ENCODE data around the gene CIBAR2.

CIBAR2 gene

DNA sequence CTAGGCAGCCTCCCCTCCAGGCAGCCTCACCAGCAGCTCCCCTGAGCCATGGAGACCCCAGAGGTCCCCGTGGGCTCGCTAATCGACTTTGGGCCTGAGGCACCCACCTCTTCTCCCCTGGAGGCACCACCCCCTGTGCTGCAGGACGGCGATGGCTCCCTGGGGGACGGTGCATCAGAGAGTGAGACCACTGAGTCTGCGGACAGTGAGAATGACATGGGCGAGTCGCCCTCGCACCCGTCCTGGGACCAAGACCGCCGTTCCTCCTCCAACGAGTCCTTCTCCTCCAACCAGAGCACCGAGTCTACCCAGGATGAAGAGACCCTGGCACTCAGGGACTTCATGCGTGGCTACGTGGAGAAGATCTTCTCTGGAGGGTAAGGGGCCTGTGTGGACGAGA is 45.2 kb downstream of the CIBAR2 start:
- H3K4me3 ChIP-seq (ENCODE audit: control insufficient read depth, low read depth, low read length) = no peak overlapping the region
- TF ChIP-seq, protein P1, sequence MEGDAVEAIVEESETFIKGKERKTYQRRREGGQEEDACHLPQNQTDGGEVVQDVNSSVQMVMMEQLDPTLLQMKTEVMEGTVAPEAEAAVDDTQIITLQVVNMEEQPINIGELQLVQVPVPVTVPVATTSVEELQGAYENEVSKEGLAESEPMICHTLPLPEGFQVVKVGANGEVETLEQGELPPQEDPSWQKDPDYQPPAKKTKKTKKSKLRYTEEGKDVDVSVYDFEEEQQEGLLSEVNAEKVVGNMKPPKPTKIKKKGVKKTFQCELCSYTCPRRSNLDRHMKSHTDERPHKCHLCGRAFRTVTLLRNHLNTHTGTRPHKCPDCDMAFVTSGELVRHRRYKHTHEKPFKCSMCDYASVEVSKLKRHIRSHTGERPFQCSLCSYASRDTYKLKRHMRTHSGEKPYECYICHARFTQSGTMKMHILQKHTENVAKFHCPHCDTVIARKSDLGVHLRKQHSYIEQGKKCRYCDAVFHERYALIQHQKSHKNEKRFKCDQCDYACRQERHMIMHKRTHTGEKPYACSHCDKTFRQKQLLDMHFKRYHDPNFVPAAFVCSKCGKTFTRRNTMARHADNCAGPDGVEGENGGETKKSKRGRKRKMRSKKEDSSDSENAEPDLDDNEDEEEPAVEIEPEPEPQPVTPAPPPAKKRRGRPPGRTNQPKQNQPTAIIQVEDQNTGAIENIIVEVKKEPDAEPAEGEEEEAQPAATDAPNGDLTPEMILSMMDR (IDR thresholded peaks at IDR 0.05; ENCODE audit: control insufficient read depth, insufficient read depth, low read depth, low read length, missing control alignments) = no peak
- DNase-seq (ENCODE audit: low read depth) = no peak

- DNase-seq (ENCODE audit: low read depth) = no peak
- no peak overlapping the region for H3K4me3 ChIP-seq (ENCODE audit: control insufficient read depth, low read depth, low read length)
- TF ChIP-seq, protein P1 (IDR thresholded peaks at IDR 0.05; ENCODE audit: control insufficient read depth, insufficient read depth, low read depth, low read length, missing control alignments) = no peak
Measured at GRCh38 chr16:85066346-85066885, 45.9 kb downstream of the CIBAR2 start.

DNA sequence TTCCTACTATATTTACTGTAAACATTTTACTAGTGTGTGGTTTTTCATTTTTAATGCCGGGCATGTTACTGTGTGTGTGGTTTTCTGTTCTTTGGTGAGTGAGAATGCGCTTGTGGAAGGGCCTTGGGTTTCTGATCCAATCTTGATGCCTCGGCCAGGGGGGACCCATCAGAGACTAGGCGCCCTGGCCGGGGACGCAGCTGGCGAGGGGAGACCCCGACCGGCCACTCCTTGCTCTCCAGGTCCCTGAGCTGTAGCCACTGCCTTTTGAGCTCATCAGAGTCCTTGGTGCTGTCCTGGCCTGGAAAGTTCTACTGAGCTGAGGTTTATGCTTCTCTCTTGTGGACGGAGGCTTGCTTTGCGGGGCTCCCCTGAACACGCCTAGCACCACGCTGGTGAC is 47.2 kb downstream of the CIBAR2 start:
- DNase-seq (ENCODE audit: low read depth) = no peak
- TF ChIP-seq, protein P1 (IDR thresholded peaks at IDR 0.05; ENCODE audit: control insufficient read depth, insufficient read depth, low read depth, low read length, missing control alignments) = no peak
- no peak overlapping the region for H3K4me3 ChIP-seq (ENCODE audit: control insufficient read depth, low read depth, low read length)

- H3K4me3 ChIP-seq (ENCODE audit: control insufficient read depth, low read depth, low read length) = no peak overlapping the region
- TF ChIP-seq, protein P1 (IDR thresholded peaks at IDR 0.05; ENCODE audit: control insufficient read depth, insufficient read depth, low read depth, low read length, missing control alignments) = no peak
- DNase-seq (ENCODE audit: low read depth) = no peak
Measured at GRCh38 chr16:85064186-85064585, 48.1 kb downstream of the CIBAR2 start.

GRCh38 chr16:85062845-85063244 is 49.4 kb downstream of the CIBAR2 start:
- no peak overlapping the region for H3K4me3 ChIP-seq (ENCODE audit: control insufficient read depth, low read depth, low read length)
- no peak for DNase-seq (ENCODE audit: low read depth)
- TF ChIP-seq, protein P1 (IDR thresholded peaks at IDR 0.05; ENCODE audit: control insufficient read depth, insufficient read depth, low read depth, low read length, missing control alignments) = no peak

DNA sequence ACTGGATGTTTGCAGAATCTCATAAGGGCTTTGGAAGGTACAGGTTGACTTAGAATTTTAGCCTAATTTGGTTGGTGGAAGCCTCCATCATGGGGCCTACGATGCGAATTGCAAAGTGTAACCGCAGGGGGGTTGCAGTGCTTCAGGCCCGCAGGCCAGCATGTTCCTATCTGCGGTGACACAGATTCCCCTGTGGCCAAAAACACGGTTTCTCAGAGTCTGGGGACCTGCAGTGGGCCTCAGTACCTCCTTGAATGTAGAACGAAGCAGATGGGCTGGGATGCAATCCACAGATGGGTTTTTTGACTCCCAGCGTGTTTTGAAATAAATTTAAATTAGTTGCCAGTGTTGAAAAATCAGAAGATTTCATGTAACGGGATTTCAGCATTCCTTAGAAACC is 49.9 kb downstream of the CIBAR2 start:
- H3K4me3 ChIP-seq (ENCODE audit: control insufficient read depth, low read depth, low read length) = no peak overlapping the region
- TF ChIP-seq, protein P1 (IDR thresholded peaks at IDR 0.05; ENCODE audit: control insufficient read depth, insufficient read depth, low read depth, low read length, missing control alignments) = no peak
- no peak for DNase-seq (ENCODE audit: low read depth)

DNA sequence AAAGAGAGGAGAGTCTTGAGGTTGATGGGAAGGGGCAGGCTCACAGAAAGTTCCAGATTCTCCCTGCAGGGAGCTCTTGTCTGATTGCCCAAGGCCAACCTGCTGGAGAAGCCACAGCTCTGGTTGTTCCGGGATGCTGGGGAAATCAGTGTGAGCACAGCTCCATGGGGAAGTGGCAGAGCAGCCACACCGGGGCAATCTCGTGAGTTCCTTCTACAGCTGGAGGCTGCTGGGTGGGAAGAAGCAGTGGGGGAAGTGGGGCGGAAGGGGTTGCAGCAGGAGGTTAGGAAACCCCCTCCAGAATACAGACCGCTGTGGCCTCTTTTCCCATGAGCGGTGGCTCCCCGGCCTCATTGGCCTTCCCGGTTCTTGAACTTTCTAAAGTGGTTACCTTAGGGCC is 50.7 kb downstream of the CIBAR2 start:
- DNase-seq (ENCODE audit: low read depth) = no peak
- no peak overlapping the region for H3K4me3 ChIP-seq (ENCODE audit: control insufficient read depth, low read depth, low read length)
- TF ChIP-seq, protein P1 (IDR thresholded peaks at IDR 0.05; ENCODE audit: control insufficient read depth, insufficient read depth, low read depth, low read length, missing control alignments) = no peak
